HG02623 (cell line): ENCODE data around the gene PSMB4.
"Not testable (repeated sequence)": the region's sequence is repeated elsewhere in the genome, so short reads cannot be mapped to it uniquely, and the experiment has no call there.

Experiments used
- ATAC-seq: cut with Tn5 transposase; IDR thresholded peaks from one replicate; pipeline ENCODE4 v1.9.1; 2021; ENCODE audit warnings: moderate library complexity; ENCODE audit not compliant: unreplicated experiment

Gene PSMB4

GRCh38 chr1:151386002-151386401, 13.4 kb upstream of the PSMB4 start:
- no peak for ATAC-seq

GRCh38 chr1:151390221-151391078, 8.9 kb upstream of the PSMB4 start:
- ATAC-seq = not testable (repeated sequence)

- ATAC-seq = no peak
These were observed 8.3 kb upstream of the PSMB4 start for GRCh38 chr1:151391079-151391563.

- ATAC-seq = no peak
These were observed 5.8 kb upstream of the PSMB4 start for GRCh38 chr1:151393583-151393982.

GRCh38 chr1:151396265-151396664, 3.1 kb upstream of the PSMB4 start:
- not testable (repeated sequence) for ATAC-seq

- ATAC-seq = no peak
These were observed 1.9 kb downstream of the PSMB4 start for GRCh38 chr1:151401125-151401788.

GRCh38 chr1:151401860-151402259, 2.5 kb downstream of the PSMB4 start:
- no peak for ATAC-seq

GRCh38 chr1:151402764-151403163, 3.4 kb downstream of the PSMB4 start:
- ATAC-seq = no peak

GRCh38 chr1:151403612-151404011, 4.2 kb downstream of the PSMB4 start:
- ATAC-seq = no peak

- ATAC-seq = no peak
These were observed 6.0 kb downstream of the PSMB4 start for GRCh38 chr1:151405187-151405951.

- no peak for ATAC-seq
These were observed 6.8 kb downstream of the PSMB4 start for GRCh38 chr1:151406176-151406575.

GRCh38 chr1:151407304-151407703, 7.9 kb downstream of the PSMB4 start:
- no peak for ATAC-seq

- no peak for ATAC-seq
These were observed 9.5 kb downstream of the PSMB4 start for GRCh38 chr1:151408891-151409290.

GRCh38 chr1:151411884-151412283, 12.5 kb downstream of the PSMB4 start:
- no peak for ATAC-seq

GRCh38 chr1:151416231-151416630, 16.9 kb downstream of the PSMB4 start:
- ATAC-seq = no peak

GRCh38 chr1:151418081-151418480, 18.7 kb downstream of the PSMB4 start:
- ATAC-seq = no peak

- no peak for ATAC-seq
These were observed 20.4 kb downstream of the PSMB4 start for GRCh38 chr1:151419819-151420218.

- ATAC-seq = no peak
These were observed 25.7 kb downstream of the PSMB4 start for GRCh38 chr1:151425103-151425502.

- ATAC-seq = no peak
These were observed 28.7 kb downstream of the PSMB4 start for GRCh38 chr1:151428068-151428467.

GRCh38 chr1:151433827-151434226, 34.5 kb downstream of the PSMB4 start:
- not testable (repeated sequence) for ATAC-seq

GRCh38 chr1:151435174-151435573, 35.8 kb downstream of the PSMB4 start:
- ATAC-seq = no peak
